IPS DF 4.7 (cell line): ENCODE results near the gene CCDC85B.

ENCODE experiments used
- DNase-seq: peaks from one replicate; pipeline ENCODE4 v3.0.0-alpha.2; 2013; ENCODE audit warnings: low spot score; ENCODE audit errors: extremely low read depth

Gene CCDC85B

GRCh38 chr11:65869643-65870306 is 20.7 kb upstream of the CCDC85B start:
- no peak for DNase-seq

GRCh38 chr11:65870307-65870658 is 20.2 kb upstream of the CCDC85B start:
- no peak for DNase-seq

GRCh38 chr11:65870706-65871681 is 19.5 kb upstream of the CCDC85B start:
- DNase-seq = no peak

GRCh38 chr11:65871811-65872548 is 18.5 kb upstream of the CCDC85B start:
- DNase-seq = no peak

GRCh38 chr11:65872586-65873317 is 17.7 kb upstream of the CCDC85B start, which contains the start of gene EFEMP2:
Gene EFEMP2, minus strand, starts transcription at chr11:65872800. Its CDS starts 446 bp downstream, at chr11:65872354.
- DNase-seq = no peak

- no peak for DNase-seq
These were observed 16.9 kb upstream of the CCDC85B start for GRCh38 chr11:65873318-65874156.

GRCh38 chr11:65879617-65880016 is 10.9 kb upstream of the CCDC85B start, which contains the start of gene CTSW:
Gene CTSW, plus strand, starts transcription at chr11:65879837. Its CDS starts 18 bp downstream, at chr11:65879855.
- DNase-seq = no peak

- DNase-seq = no peak
These were observed 10.4 kb upstream of the CCDC85B start for GRCh38 chr11:65880027-65880426.

- DNase-seq = no peak
These were observed 9.5 kb upstream of the CCDC85B start for GRCh38 chr11:65880844-65881421.

- DNase-seq = no peak
These were observed 8.1 kb upstream of the CCDC85B start for GRCh38 chr11:65882120-65883057.

GRCh38 chr11:65883058-65883761 is 7.3 kb upstream of the CCDC85B start:
- DNase-seq = no peak

GRCh38 chr11:65883786-65884715 is 6.4 kb upstream of the CCDC85B start:
- no peak for DNase-seq

- no peak for DNase-seq
These were observed 5.8 kb upstream of the CCDC85B start for GRCh38 chr11:65884716-65885092.

GRCh38 chr11:65885231-65885630 is 5.2 kb upstream of the CCDC85B start:
- DNase-seq = no peak

- no peak for DNase-seq
These were observed 4.5 kb upstream of the CCDC85B start for GRCh38 chr11:65885808-65886536.
